ENCODE measurements around the gene STX18.
"Not testable (repeated sequence)": the region's sequence is repeated elsewhere in the genome, so short reads cannot be mapped to it uniquely, and the experiment has no call there.

STX18 gene

DNA sequence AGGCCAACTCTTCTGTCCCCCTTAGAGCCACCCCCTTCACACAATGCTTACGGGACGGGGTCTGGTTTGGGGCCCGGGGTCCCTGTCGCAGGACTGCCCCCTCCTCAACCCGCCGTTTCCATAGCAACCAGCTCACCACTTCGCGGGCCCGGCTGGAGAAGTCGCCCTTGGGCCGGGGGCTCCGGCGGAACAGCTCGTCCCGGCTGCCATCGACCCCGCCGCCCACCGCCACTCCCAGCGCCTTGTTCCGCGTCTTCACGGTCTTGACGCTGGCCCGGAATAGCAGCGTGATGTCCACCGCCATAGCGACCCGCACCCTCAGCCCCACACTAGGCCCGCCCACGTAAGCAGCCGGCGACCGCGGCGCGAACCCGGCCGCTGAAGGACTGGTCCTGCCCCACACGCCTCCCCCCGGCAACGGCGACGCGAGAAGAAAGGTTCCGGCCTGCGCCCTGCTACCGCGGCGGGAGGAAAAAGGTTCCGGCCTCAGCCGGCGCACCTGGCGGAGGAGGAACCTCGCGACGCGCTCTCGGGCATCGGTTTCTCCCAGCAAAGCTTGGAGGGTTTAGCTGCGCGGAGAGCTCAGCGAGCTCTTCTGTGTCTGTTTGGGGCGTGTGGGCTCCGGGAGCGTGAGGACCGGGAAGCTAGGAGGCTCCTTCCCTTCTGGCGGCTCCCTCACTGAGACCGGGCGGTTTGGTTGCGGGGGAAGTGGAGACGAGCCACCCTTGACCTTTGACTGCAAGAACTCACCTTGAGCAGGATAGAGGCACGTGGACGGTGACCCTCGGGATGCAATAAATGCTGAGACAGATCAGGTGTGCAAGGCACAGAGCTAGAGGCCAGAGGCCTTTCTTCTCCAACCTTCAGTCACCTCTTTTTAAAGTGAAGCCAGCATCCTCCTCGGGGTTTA lies at the start of gene STX18:
Gene STX18 (minus strand): TSS at position 388 of the 910 bp plus-strand sequence. CDS start 84 bp downstream, at position 304.
- DNase-seq (ENCODE audit: low read depth), result peak; percentile 81

DNA sequence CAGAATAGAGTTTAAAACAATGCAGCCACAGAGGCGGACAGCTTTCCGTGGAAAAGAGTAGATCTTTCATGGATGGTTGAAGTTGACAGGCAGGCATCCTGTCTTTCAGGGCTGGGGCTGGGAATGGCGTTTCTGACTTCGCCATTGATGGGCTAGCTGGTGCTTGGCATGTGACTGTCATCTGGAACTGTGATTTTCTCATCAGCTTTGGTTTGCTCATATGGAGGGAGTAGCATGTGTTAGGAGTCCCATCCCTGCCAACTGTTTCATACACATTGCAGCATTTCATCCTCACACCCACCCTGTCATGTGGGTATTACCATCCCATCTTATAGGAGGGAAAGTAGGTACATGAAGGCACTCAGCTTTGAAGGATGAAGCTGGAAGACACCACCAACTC lies 49.2 kb upstream of the STX18 start:
- no peak for DNase-seq (ENCODE audit: low read depth)

GRCh38 chr4:4590546-4590945 lies 48.7 kb upstream of the STX18 start:
- no peak for DNase-seq (ENCODE audit: low read depth)

DNA sequence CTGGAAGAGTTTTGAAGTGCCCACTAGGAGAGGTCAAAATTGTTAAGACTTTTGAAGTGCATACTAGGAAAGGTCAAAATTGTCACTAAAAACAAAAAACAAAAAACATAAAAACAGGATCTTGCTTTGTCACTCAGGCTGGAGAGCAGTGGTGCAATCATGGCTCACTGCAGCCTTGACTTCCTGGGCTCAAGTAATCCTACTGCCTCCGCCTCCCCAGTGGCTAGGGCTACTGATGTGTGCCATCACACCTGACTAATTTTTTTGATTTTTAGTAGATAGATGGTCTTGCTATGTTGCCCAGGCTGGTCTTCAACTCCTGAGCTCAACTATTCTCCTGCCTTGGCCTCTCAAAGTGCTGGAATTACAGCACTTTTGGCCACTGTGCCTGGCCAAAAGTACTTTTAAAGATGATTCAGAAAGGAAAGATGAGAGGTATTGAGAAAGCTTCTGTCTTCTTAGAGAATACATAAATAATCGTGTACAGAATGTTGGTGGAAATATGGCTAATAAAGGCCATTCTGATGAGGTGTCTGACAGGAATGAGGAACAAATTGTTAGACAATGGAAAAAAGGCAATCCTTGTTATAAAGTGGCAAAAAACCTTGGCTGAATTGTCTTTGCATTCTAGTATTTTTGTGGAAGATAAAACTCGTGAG lies 43.3 kb upstream of the STX18 start:
- DNase-seq (ENCODE audit: low read depth), result no peak

- DNase-seq (ENCODE audit: low read depth), result no peak
Measured at GRCh38 chr4:4583606-4584005, 41.8 kb upstream of the STX18 start.

DNA sequence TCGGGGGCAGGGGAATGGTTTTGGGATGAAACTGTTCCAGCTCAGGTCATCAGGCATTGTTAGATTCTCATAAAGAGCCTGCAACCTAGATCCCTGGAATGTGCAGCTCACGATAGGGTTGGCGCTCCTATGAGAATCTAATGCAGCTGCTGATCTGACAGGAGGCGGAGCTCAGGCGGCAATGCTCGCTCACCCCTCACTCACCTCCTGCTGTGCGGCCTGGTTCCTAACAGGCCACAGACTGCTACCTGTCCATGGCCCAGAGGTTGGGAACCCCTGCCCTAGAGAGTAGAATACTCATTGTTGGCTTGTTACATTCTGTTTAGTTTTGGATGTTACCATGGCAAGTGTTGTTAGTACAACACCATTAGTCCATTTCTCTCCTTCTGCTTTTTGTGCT lies 40.8 kb upstream of the STX18 start:
- no peak for DNase-seq (ENCODE audit: low read depth)

GRCh38 chr4:4580494-4580893 lies 38.6 kb upstream of the STX18 start:
- no peak for DNase-seq (ENCODE audit: low read depth)

DNA sequence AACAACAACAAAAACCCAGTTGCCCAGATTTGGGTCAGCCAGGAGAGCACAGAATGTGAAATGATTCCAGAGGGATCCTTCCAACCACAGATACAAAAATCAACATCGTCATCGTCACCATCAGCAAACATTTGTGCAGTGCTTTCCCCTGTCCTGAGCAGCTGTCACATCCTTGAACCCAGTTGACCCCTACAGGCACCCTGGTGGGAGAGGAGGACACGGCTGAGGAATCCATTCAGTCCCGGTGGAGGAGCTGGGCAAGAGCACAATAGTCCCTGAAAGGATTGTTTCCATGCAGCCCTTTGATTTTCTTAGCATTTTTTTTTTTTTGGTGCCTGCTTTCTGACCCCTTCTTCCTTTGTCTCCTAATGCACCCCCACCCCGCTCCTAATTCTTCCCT lies 37.1 kb upstream of the STX18 start:
- DNase-seq (ENCODE audit: low read depth), result no peak

DNA sequence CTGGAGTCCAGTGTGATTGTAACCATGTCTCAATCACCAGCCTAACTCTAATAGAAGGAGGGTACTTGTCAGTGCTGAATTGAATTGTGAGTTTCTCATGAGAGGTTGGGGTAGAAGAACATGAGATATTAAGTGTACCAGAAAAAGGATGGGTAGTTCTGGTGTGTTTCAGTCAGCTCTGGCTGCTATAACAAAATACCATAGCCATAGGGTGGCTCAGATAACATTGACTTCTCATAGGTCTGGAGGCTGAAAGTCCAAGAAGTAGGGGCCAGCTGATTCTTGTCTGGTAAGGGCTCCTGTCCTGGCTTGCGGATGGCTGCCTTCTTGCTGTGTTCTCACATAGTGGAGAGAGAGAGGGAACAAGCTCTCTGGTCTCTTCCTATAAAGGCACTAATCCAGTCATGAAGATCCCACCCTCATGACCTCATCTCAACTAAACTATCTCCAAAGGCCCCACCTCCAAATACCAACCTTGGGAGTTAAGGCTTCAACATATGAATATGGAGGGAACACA lies 35.6 kb upstream of the STX18 start:
- DNase-seq (ENCODE audit: low read depth), result no peak

DNA sequence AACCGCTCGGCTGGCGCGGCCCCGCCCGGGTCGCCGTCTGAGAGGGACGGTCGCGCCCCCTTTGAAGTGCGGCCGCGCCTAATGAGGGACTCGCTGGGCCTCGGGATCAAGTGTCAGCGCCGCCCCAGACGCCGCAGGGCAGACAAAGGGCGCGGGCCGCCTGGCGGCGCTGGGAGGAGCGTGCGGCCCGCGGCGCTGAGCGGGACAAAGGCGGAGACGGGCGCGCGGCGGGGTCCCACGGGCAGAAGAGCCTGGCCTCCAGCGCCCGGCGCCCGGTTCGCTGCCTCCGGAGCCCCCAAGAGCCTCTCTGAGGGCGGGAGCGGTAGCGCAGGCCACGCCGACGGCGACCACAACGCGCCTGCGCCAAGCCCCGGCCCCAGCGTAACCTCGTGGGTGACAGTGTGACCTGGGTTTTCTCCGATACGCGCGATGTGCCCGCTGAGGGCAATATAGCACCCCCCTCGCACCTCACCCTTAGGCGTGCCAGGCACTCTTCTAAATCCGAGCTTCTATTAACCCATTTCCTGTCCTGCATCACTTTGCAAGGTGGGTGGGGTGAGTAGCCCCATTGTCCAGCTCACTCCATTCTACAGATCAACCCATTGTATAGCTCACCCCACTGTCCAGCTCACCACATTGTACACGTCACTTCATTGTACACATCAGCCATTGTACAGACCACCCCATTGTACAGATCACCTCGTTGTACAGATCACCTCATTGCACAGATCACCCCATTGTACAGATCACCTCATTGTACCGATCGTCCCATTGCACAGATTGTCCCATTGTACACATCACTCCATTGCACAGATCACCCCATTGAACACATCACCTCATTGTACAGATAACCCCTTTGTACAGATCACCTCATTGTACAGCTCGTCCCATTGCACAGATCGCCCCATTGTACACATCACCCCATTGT lies 33.7 kb upstream of the STX18 start:
- peak; percentile 60 for DNase-seq (ENCODE audit: low read depth)

- no peak for DNase-seq (ENCODE audit: low read depth)
Measured at GRCh38 chr4:4574792-4575191, 32.9 kb upstream of the STX18 start.

DNA sequence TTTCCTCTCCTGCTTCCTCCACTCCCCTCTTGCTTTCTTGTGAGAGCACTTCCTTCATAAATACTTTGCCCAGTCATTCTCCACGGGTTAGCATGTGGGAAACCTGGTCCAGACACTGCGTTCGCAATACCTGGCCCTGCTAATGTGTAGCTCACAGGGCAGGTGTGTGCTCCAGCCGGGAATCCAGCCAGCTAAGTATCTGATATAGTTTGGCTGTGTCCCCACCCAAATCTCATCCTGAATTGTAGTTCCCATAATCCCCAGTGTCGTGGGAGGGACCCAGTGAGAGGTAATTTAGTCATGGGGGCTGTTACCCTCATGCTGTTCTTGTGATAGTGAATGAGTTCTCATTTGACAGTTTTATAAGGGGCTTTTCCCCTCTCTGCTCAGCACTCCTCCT lies 32.2 kb upstream of the STX18 start:
- no peak for DNase-seq (ENCODE audit: low read depth)

DNA sequence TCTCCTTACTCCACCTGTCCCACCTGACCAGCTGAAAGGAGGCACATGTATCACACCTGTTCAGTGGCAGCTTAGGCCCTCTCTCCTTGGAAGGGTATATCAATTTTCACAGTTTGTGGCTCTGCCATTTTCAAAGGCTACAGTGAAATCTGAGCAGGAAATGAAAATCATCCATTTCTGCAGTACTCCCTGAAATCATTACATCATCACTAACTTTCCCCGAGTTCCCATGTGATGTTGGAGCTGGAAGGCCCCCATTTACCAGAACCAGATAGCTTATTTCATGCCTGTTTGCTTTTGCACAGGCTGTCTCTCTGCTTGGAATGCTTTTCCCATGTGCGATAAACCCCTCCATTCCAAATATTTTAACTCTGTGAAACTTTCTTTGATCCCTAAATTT lies 31.0 kb upstream of the STX18 start:
- DNase-seq (ENCODE audit: low read depth), result no peak

- not testable (repeated sequence) for DNase-seq (ENCODE audit: low read depth)
Measured at GRCh38 chr4:4569861-4570260, 28.0 kb upstream of the STX18 start.

GRCh38 chr4:4568806-4569427 lies 27.1 kb upstream of the STX18 start:
- DNase-seq (ENCODE audit: low read depth), result no peak

DNA sequence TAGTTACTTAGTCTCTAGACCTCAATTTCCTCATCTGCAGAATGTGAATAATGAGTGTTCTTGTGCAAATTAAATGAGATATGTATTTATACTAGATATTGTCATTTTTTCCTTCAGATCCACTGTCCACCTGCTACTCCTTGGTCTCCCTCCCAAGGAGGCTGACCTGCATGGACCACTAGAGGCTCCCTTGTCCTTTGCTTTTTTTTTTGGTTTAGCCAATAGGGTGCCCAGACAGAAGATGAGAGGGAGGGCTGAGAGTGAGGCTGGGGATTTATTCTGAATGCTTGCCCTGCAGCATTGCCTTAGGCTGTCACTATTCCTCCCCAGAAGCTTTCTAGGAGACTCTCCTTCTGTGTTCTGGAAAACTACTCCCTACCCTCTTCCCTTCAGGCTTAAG lies 24.5 kb upstream of the STX18 start:
- DNase-seq (ENCODE audit: low read depth), result not testable (repeated sequence)

- no peak for DNase-seq (ENCODE audit: low read depth)
Measured at GRCh38 chr4:4564522-4564921, 22.7 kb upstream of the STX18 start.

GRCh38 chr4:4560642-4561041 lies 18.8 kb upstream of the STX18 start:
- DNase-seq (ENCODE audit: low read depth), result no peak

GRCh38 chr4:4560136-4560535 lies 18.3 kb upstream of the STX18 start:
- no peak for DNase-seq (ENCODE audit: low read depth)

DNA sequence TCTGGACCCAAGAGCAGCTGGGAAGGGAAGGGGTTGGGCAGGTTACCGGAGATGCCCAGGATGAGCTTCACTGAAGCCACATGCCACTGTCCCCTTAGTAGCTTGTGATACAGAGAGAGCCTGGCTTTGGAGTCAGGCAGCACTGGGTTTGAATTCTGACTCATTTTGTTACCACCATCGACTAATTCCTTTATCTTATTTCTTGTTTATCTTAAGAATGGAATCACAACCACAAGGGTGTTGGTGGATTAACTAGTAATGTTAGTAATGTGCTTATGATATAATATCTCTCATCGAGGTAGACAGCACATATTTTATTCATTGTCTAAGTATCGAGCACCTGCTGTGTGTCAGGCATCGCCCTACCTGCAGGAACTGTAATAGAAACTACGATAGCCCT lies 17.7 kb upstream of the STX18 start:
- DNase-seq (ENCODE audit: low read depth), result no peak

GRCh38 chr4:4558881-4559280 lies 17.0 kb upstream of the STX18 start:
- DNase-seq (ENCODE audit: low read depth), result no peak

DNA sequence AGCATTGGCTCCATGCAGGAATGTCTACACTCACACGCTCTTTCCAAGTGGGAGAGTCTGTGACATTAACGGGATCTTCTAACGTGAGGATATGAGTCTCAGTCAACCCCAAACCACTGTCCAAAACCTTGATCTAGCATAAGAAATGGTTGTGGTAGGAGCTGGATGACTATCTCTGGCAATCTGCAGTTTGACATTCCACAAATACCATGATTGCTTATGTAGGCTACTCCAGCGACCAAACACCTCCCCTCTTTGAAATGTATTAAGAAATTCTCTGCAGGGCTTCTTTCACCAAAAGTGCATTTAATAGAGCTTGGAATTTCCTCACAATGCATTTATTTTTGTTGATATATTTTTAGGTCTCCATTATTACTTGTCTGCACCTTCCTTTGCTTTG lies 14.1 kb upstream of the STX18 start:
- DNase-seq (ENCODE audit: low read depth), result no peak
